SK-N-MC (cell line): Measurements from ENCODE around the gene ASTN2.
"Not testable (repeated sequence)": the region's sequence is repeated elsewhere in the genome, so short reads cannot be mapped to it uniquely, and the experiment has no call there.

Source experiments
- DNase-seq: peaks from one replicate; pipeline ENCODE4 v3.0.0-alpha.2; 2011; ENCODE audit warnings: low read depth, low spot score
- H3K27ac ChIP-seq: fragments of 200-600 bp; sonication (generic); 2 replicates; pipeline ENCODE4 v1.5.1; 2016; ENCODE audit warnings: mixed run types
- H3K36me3 ChIP-seq: fragments of 200-600 bp; sonication (generic); 2 replicates; pipeline ENCODE4 v1.6.1; 2017; ENCODE audit warnings: antibody characterized with exemption, low read length, mixed read lengths; ENCODE audit not compliant: insufficient read depth
- H3K4me3 ChIP-seq: fragments of 200-600 bp; sonication (generic); 2 replicates; pipeline ENCODE4 v1.5.1; 2016
- H3K9ac ChIP-seq: fragments of 200-600 bp; sonication (generic); 2 replicates; pipeline ENCODE4 v1.8.0; 2017; ENCODE audit warnings: mixed run types, mixed read lengths; ENCODE audit not compliant: insufficient read length
- H3K9me3 ChIP-seq: fragments of 200-600 bp; sonication (generic); 2 replicates; pipeline ENCODE4 v1.6.1; 2017; ENCODE audit warnings: low read depth, mild to moderate bottlenecking, antibody characterized with exemption, low read length, moderate library complexity, mixed read lengths
- EZH2 ChIP-seq: fragments of 200-600 bp; sonication (generic); IDR thresholded peaks from one replicate; pipeline ENCODE4 v1.6.1; 2017; ENCODE audit warnings: antibody characterized with exemption
- FOXP2 ChIP-seq: optimal IDR thresholded peaks from 2 replicates; pipeline ENCODE3; 2011; ENCODE audit warnings: mild to moderate bottlenecking, moderate library complexity; ENCODE audit not compliant: insufficient read depth; ENCODE audit errors: extremely low read length, control extremely low read depth
- POLR2AphosphoS5 ChIP-seq: IDR thresholded peaks from 2 replicates; pipeline ENCODE4 v1.6.1; 2012; ENCODE audit warnings: mild to moderate bottlenecking, low read depth, low read length, borderline replicate concordance

ASTN2 gene

DNA sequence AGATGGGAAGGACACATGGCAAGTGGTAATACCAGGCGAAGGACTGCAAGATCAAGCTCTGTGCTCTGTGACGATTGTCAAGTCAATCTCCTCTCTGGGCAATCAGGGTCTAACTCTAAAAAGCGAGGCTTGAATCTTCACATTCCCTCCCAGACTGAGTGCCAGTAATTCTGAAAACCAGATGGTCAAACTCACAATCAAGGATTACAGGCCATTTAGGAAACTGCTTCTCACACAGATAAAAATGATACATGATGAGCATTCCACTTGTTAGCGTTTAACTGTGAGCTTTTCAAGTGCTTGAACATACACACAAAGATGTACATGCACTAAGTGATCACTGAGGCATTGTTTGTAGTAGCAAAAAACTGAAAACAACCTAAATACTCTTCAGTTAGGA, 517.7 kb downstream of the ASTN2 start:
- no peaks in the 10 kb centered on the region for H3K36me3 ChIP-seq

DNA sequence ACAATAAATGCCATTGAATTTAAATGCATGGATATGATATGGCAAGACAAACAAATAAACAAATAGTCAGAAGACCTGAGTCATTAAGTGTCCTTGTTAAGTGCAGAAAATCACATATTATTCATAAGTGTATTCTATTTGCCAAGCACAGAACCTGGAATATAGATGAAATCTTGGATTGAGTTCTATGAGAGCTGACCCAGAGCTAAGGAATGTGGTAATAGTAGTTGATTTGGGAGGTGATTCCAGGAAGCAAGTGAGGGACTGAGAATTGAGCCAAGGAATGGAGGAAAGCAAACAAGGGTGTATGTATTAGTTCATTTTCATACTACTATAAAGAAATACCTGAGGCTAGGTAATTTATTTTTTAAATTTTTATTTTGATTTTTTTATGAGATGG, 518.9 kb downstream of the ASTN2 start:
- Histone ChIP-seq H3K27ac (no peak overlapping the region), H3K9me3 (no peaks in the 10 kb centered on the region), H3K36me3 (no peaks in the 10 kb centered on the region), H3K4me3 (no peak overlapping the region), H3K9ac (no peak overlapping the region)
- no peak for DNase-seq
- TF ChIP-seq FOXP2: no peak

More for the DNA sequence above, 517.7 kb downstream of the ASTN2 start:
- no peak overlapping the region for H3K4me3 ChIP-seq
- no peaks in the 10 kb centered on the region for H3K9me3 ChIP-seq
- no peak overlapping the region for H3K27ac ChIP-seq
- no peak for TF ChIP-seq EZH2
- TF ChIP-seq FOXP2: no peak
- no peak for TF ChIP-seq POLR2AphosphoS5
- no peak for DNase-seq
- H3K9ac ChIP-seq: no peak overlapping the region

DNA sequence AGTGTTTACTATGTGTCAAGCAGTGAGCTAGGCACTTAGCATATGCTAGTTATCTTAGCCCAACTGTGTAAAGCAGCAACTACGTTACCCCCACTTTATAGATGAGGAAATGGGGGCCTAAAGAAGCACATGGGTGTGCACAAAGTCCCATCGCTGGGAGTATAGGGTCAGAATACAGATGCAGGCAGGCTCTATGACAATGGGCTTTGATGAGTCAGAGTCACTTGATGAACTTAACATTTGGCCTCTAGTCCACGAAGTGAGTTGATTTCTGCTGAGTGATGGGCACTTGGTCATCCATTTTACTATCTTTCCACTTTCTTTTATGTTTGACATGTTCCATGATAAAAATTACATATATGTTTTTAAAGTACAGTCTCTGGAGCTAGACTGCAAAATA, 523.4 kb downstream of the ASTN2 start:
- H3K36me3 ChIP-seq: no peaks in the 10 kb centered on the region
- H3K4me3 ChIP-seq: no peak overlapping the region
- no peaks in the 10 kb centered on the region for H3K9me3 ChIP-seq
- TF ChIP-seq POLR2AphosphoS5 (no peak), EZH2 (no peak), FOXP2 (no peak)
- H3K9ac ChIP-seq: no peak overlapping the region
- no peak for DNase-seq
- H3K27ac ChIP-seq: no peak overlapping the region

DNA sequence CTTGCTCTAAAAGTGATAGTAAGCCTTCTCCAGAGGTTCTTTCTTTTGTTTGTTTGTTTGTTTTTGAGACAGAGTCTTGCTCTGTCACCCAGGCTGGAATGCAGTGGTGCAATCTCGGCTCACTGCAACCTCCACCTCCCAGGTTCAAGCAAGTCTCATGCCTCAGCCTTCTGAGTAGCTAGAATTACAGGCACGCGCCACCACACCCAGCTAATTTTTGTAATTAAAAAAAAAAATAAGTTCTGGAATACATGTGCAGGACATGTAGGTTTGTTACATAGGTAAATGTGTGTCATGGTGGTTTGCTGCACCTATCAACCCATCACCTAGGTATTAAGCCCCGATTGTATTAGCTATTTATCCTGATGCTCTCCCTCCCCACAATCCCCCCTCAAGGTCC, 526.4 kb downstream of the ASTN2 start:
- H3K9ac ChIP-seq, H3K9me3 ChIP-seq, DNase-seq, H3K4me3 ChIP-seq, H3K36me3 ChIP-seq, H3K27ac ChIP-seq: not testable (repeated sequence)

DNA sequence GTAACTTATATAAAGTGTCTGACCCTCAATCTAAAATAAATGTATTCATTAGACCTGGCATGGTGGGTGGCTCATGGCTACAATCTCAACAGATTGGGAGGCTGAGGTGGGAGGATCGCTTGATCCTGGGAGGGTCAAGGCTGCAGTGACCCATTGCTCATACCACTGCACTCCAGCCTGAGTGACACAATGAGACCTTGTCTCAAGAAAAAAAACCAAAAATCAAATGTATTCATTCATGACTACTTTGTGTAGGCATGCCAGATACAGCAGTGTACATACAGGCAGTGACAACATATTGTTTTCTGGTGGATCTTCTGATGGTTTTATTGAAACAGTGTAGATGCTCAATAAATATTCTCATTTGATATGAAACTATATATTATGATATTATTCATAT, 526.8 kb downstream of the ASTN2 start:
- no peak overlapping the region for H3K9ac ChIP-seq
- no peak overlapping the region for H3K4me3 ChIP-seq
- H3K9me3 ChIP-seq: no peaks in the 10 kb centered on the region
- H3K36me3 ChIP-seq: no peaks in the 10 kb centered on the region
- H3K27ac ChIP-seq: no peak overlapping the region
- TF ChIP-seq POLR2AphosphoS5 (no peak), FOXP2 (no peak), EZH2 (no peak)
- DNase-seq: no peak

DNA sequence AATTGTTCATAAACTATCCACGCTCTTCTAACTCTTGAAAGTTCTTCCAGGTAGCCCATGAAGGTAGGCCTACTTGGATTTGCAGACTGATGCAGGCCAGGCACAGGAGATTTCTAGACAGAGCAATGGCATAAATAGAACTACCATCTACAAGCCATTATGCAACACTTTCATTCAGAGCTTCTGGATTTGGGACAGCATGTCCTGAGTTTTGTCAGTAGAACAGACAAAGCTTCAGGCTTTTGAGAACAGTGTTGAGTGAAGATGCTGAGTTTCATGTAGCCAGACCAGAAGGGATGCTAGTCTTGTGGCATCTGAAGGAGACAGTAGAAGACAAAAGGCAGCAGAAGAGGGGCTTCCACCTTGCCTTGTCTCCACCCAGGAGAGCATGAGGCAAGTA, 531.2 kb downstream of the ASTN2 start:
- H3K4me3 ChIP-seq: no peak overlapping the region
- no peaks in the 10 kb centered on the region for H3K36me3 ChIP-seq
- H3K27ac ChIP-seq: no peak overlapping the region
- no peak for DNase-seq
- TF ChIP-seq FOXP2 (no peak), POLR2AphosphoS5 (no peak), EZH2 (no peak)
- no peaks in the 10 kb centered on the region for H3K9me3 ChIP-seq
- H3K9ac ChIP-seq: no peak overlapping the region

DNA sequence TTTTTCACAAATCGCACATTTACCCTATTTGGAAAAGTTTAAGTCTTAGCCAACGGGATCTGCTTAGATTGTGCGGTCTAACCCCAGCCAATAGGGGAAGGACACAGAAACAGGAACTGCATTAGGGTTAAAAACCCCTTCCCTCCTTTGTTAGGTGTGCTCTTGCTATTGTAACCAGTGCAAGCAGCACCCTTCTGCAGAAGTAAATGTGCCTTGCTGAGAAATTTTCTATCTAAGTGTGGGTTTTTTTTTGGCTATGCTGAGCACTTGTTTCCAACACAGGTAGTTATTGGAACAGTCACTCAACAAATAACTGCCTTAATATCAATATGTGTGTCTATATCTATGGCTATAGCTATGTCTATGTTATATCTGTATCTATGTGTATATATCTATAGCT, 537.8 kb downstream of the ASTN2 start:
- Histone ChIP-seq H3K9ac (no peak overlapping the region), H3K9me3 (peaks cover 8% of the 10 kb centered on the region; the same call in 1 of the 2 replicates), H3K4me3 (no peak overlapping the region), H3K36me3 (no peaks in the 10 kb centered on the region), H3K27ac (no peak overlapping the region)
- TF ChIP-seq FOXP2 (no peak), EZH2 (no peak), POLR2AphosphoS5 (no peak)
- DNase-seq: no peak

DNA sequence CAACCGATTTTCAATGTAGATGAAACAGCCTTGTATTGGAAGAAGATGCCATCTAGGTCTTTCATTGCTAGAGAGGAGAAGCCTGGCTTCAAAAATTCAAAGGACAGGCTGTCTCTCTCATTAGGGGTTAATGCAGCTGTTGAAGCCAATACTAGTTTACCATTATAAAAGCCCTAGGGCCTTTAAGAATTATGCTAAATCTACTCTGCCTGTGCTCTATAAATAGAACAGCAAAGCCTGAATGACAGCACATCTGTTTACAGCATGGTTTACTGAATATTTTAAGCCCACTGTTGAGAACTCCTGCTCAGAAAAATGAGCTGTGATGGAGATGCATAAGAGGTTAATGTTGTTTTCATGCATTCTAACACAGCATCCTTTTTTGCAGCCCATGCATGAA, 539.3 kb downstream of the ASTN2 start:
- no peak for TF ChIP-seq FOXP2
- no peak for TF ChIP-seq EZH2
- TF ChIP-seq POLR2AphosphoS5: no peak
- H3K4me3 ChIP-seq: no peak overlapping the region
- H3K27ac ChIP-seq: no peak overlapping the region
- H3K36me3 ChIP-seq: no peaks in the 10 kb centered on the region
- peaks cover 8% of the 10 kb centered on the region; the same call in 1 of the 2 replicates for H3K9me3 ChIP-seq
- no peak overlapping the region for H3K9ac ChIP-seq
- no peak for DNase-seq

DNA sequence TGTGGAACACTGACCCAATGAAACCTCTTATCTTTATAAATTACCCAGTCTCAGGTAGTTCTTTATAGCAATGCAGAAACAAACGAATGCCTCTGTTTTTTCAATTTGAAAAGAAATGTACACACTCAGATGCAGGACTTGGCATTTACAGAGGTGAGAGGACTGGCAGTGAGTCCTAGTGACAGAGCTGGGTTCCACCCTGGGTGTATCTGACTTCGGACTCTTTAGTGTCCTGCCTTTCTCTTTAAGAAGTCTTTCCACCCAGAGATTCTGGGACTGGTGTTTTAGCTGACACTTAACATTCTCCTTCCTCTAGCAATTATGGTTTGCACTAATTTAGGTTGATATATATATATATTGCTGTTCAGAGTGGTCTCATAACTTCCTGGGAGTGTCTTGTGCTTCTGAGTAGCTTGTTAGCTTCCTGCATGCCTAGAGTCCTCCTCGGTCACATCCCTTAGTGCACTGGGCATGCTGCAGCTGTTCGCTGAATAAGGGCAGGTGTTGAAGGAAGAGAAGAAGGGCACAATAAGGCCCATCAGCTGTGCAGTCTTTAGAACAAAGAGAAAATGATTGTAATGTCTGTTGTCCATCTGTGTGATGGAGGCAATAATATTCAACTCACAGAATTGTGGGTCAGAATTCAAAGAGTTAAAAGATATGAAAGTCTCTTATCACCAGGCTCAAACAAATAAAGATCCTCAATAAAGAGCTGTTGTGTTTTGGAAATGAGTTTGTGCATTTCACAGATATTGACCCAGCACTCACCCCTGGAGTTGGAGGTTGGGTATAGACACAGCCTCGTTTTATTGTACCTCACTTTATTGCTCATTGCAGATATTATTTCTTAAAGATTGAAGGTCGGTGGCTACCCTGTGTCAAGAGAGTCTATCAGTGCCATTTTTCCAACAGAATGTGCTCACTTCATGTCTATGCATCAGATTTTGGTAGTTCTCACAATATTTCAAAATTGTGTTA, 540.6 kb downstream of the ASTN2 start:
- no peak for DNase-seq
- no peak overlapping the region for H3K9ac ChIP-seq
- H3K36me3 ChIP-seq: no peaks in the 10 kb centered on the region
- peaks cover 8% of the 10 kb centered on the region; the same call in 1 of the 2 replicates for H3K9me3 ChIP-seq
- no peak overlapping the region for H3K27ac ChIP-seq
- TF ChIP-seq FOXP2: no peak
- no peak for TF ChIP-seq EZH2
- TF ChIP-seq POLR2AphosphoS5: no peak
- no peak overlapping the region for H3K4me3 ChIP-seq
